Activated CD8-positive, alpha-beta T cell treated with anti-CD3 and anti-CD28 coated beads for 36 hours (primary cell): ENCODE measurements around the gene TOM1L2. TPM values are rescaled to one million over a fixed set of nuclear protein-coding genes. Genes with fewer than 3 reads are reported as not detected.

Experiments used
- ATAC-seq: fragments of 200-7000 bp; cut with Tn5 transposase; one replicate; pipeline ENCODE4 v1.10.0; 2021; ENCODE audit warnings: mild to moderate bottlenecking, moderate library complexity
- CTCF ChIA-PET: fragments of 350-600 bp; sonication (Branson Sonifier 250); formaldehyde crosslinking; loops from one replicate; lab custom pipeline; 2021; ENCODE audit warnings: antibody characterized with exemption; lab: Charles Lee
- POLR2A ChIA-PET: fragments of 350-600 bp; sonication (Branson Sonifier 250); formaldehyde crosslinking; loops from one replicate; lab custom pipeline; 2021; ENCODE audit warnings: antibody characterized with exemption; lab: Charles Lee
- DNase-seq: peaks from one replicate; pipeline ENCODE4 v3.0.0-alpha.2; 2020
- H3K27ac Mint-ChIP-seq: one replicate; pipeline ENCODE4 v1.8.0; 2021; ENCODE audit warnings: mild to moderate bottlenecking, mixed read lengths
- H3K27me3 Mint-ChIP-seq: one replicate; pipeline ENCODE4 v1.8.0; 2021; ENCODE audit warnings: mixed read lengths
- H3K36me3 Mint-ChIP-seq: one replicate; pipeline ENCODE4 v1.8.0; 2021; ENCODE audit warnings: low read depth, mixed read lengths
- H3K4me1 Mint-ChIP-seq: one replicate; pipeline ENCODE4 v1.8.0; 2021; ENCODE audit warnings: low read depth, mixed read lengths
- H3K4me3 Mint-ChIP-seq: one replicate; pipeline ENCODE4 v1.8.0; 2021; ENCODE audit warnings: mild to moderate bottlenecking, moderate library complexity, mixed read lengths
- H3K9me3 Mint-ChIP-seq: one replicate; pipeline ENCODE4 v1.8.0; 2021; ENCODE audit warnings: mixed read lengths
- intact Hi-C: fragments of 100-400 bp; cut with micrococcal nuclease; formaldehyde crosslinking; loops from one replicate; pipeline ENCODE4 v1.10.0; 2022
- total RNA-seq, 2 experiments: library from RNA; stranded (reverse); gene quantifications; one replicate each; pipeline ENCODE4 v1.2.3, GENCODE V29; 2021
- TF ChIP-seq, protein P1 (sequence below): fragments of 200-600 bp; IDR thresholded peaks from one replicate; pipeline ENCODE4 v1.8.0; 2022; ENCODE audit warnings: antibody characterized with exemption, mild to moderate bottlenecking

Gene TOM1L2
- total RNA-seq, 2 experiments from 2014 or later: 10.3 to 10.8 TPM

GRCh38 chr17:17844500-17844899 lies 127.7 kb downstream of the TOM1L2 start:
- no peak for DNase-seq
- H3K27me3 Mint-ChIP-seq: no peaks in the 10 kb centered on the region
- no peaks in the 10 kb centered on the region for H3K36me3 Mint-ChIP-seq
- H3K27ac Mint-ChIP-seq: no peak overlapping the region
- no peaks in the 10 kb centered on the region for H3K9me3 Mint-ChIP-seq
- H3K4me3 Mint-ChIP-seq: no peak overlapping the region
- POLR2A ChIA-PET: interaction anchor here (0.8 to 19.1 kb wide), 3 partner anchors 10 to 30 kb away, joined by 3 to 617 read pairs (median 4); partner anchors contain the start of gene SREBF1
- H3K4me1 Mint-ChIP-seq: peaks cover 39% of the 10 kb centered on the region
- intact Hi-C loops: no loop called here
- ATAC-seq: no peak
- CTCF ChIA-PET: interaction anchor here (1.8 kb wide), 1 partner anchor 8 kb away, joined by 7 read pairs; the partner anchor contains the start of gene SREBF1
- TF ChIP-seq, protein P1, sequence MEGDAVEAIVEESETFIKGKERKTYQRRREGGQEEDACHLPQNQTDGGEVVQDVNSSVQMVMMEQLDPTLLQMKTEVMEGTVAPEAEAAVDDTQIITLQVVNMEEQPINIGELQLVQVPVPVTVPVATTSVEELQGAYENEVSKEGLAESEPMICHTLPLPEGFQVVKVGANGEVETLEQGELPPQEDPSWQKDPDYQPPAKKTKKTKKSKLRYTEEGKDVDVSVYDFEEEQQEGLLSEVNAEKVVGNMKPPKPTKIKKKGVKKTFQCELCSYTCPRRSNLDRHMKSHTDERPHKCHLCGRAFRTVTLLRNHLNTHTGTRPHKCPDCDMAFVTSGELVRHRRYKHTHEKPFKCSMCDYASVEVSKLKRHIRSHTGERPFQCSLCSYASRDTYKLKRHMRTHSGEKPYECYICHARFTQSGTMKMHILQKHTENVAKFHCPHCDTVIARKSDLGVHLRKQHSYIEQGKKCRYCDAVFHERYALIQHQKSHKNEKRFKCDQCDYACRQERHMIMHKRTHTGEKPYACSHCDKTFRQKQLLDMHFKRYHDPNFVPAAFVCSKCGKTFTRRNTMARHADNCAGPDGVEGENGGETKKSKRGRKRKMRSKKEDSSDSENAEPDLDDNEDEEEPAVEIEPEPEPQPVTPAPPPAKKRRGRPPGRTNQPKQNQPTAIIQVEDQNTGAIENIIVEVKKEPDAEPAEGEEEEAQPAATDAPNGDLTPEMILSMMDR: no peak

- no peaks in the 10 kb centered on the region for H3K9me3 Mint-ChIP-seq
- TF ChIP-seq, protein P1: no peak
- no peak overlapping the region for H3K27ac Mint-ChIP-seq
- no peaks in the 10 kb centered on the region for H3K36me3 Mint-ChIP-seq
- H3K4me1 Mint-ChIP-seq: peaks cover 39% of the 10 kb centered on the region
- intact Hi-C loops: no loop called here
- DNase-seq (no peak), ATAC-seq (no peak)
- ChIA-PET POLR2A (interaction anchor here (0.8 to 19.1 kb wide), 3 partner anchors 10 to 30 kb away, joined by 3 to 617 read pairs (median 4); partner anchors contain the start of gene SREBF1), CTCF (no interaction called here)
- no peak overlapping the region for H3K4me3 Mint-ChIP-seq
- H3K27me3 Mint-ChIP-seq: no peaks in the 10 kb centered on the region
Measured at GRCh38 chr17:17844079-17844478, 128.1 kb downstream of the TOM1L2 start.

- ChIA-PET POLR2A (interaction anchor here (1.1 to 19.1 kb wide), 3 partner anchors 9 to 50 kb away, joined by 3 to 617 read pairs (median 6); partner anchors contain the start of gene SREBF1), CTCF (no interaction called here)
- TF ChIP-seq, protein P1: no peak
- H3K27me3 Mint-ChIP-seq: no peaks in the 10 kb centered on the region
- no peaks in the 10 kb centered on the region for H3K36me3 Mint-ChIP-seq
- intact Hi-C loops: no loop called here
- ATAC-seq (no peak), DNase-seq (no peak)
- H3K4me1 Mint-ChIP-seq: peaks cover 39% of the 10 kb centered on the region
- H3K27ac Mint-ChIP-seq: no peak overlapping the region
- no peaks in the 10 kb centered on the region for H3K9me3 Mint-ChIP-seq
- no peak overlapping the region for H3K4me3 Mint-ChIP-seq
Measured at GRCh38 chr17:17843096-17843495, 129.1 kb downstream of the TOM1L2 start.

DNA sequence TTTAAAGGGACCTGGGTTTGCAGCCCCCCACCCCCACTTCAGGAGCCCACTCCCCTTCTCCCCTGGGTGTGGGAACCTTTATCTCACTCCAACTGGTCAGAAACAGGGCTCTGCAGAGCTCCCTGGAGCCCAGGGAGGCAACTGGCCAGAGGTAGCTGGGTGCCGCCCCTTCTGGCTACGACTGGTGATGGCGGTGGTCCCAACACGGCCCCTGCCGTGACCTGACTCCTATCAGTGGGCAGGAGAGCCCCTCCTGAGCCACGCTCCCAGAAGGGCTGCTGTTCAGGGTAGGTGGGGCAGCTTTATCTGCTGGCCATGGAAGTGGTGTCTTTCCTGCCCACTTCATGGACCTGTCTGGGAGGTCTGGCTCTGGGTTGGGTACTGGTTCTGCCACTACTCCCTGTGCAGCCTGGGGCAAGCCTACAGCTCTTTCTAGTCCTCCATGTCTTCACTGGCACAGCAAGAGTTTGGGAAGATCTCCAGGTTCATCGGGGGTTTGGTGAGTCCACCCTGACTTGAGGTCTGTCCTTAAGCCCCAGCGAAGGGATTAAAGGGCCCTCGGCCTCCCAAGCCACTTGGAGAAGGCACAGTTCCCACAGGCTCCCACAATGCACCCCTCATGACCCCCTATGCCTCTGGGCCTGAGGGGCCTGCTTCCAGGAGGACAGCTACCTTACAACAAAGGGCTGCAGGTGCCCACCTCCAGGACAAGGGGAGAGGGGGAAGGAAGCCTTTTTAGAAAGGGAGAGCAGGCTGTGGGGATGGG lies 129.9 kb downstream of the TOM1L2 start:
- no peak for ATAC-seq
- CTCF ChIA-PET: interaction anchor here (1.3 to 2.4 kb wide), 2 partner anchors 12 to 17 kb away, joined by 3 to 12 read pairs; no protein-coding TSS in a partner anchor

More for the DNA sequence above, 129.9 kb downstream of the TOM1L2 start:
- H3K27ac Mint-ChIP-seq: no peak overlapping the region
- no peaks in the 10 kb centered on the region for H3K36me3 Mint-ChIP-seq
- no peak overlapping the region for H3K4me3 Mint-ChIP-seq
- TF ChIP-seq, protein P1: no peak
- no peaks in the 10 kb centered on the region for H3K27me3 Mint-ChIP-seq
- intact Hi-C loops: no loop called here
- POLR2A ChIA-PET: interaction anchor here (1.1 to 19.1 kb wide), 4 partner anchors 10 to 50 kb away, joined by 3 to 617 read pairs (median 13); partner anchors contain the start of gene SREBF1
- no peak for DNase-seq
- H3K9me3 Mint-ChIP-seq: no peaks in the 10 kb centered on the region
- H3K4me1 Mint-ChIP-seq: peaks cover 40% of the 10 kb centered on the region
